NOMO-1 (cell line): ENCODE measurements around the gene MIR17HG.
A peak's percentile ranks its signal among the peaks of the same experiment; 100 is the strongest.
"Not testable (repeated sequence)": the region's sequence is repeated elsewhere in the genome, so short reads cannot be mapped to it uniquely, and the experiment has no call there.

Source experiments
- DNase-seq, 2 experiments: peaks; one replicate each; lab custom pipeline; 2025; ENCODE audit not compliant: unreplicated experiment in 2 of 2; lab: John Stamatoyannopoulos, UW

The MIR17HG gene

GRCh38 chr13:91347202-91347995, at the start of gene MIR17HG:
Gene MIR17HG (plus strand): TSS chr13:91347687.
- peak; percentile 97 to 100 for DNase-seq

- no peak for DNase-seq
Measured at GRCh38 chr13:91298060-91298459, 49.4 kb upstream of the MIR17HG start.

DNA sequence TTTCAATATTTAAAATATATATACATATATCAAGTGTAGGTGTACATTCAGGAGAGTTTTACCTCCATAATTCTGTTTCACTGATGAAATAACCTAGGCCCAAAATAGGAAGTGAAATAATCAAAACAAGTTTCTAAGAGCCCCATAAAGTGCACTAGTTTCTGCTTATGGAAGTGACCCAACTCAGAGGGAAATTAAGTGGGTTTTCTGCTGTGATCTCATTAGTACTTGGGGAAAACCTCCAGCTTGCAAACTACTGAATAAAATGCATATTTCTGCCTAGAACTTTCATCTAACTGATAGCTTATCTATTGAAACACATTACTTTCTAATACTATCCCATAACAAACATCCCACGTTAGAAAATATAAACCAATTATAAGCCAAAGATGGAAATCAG, 45.4 kb upstream of the MIR17HG start:
- peak; percentile 67 to 82 for DNase-seq

DNA sequence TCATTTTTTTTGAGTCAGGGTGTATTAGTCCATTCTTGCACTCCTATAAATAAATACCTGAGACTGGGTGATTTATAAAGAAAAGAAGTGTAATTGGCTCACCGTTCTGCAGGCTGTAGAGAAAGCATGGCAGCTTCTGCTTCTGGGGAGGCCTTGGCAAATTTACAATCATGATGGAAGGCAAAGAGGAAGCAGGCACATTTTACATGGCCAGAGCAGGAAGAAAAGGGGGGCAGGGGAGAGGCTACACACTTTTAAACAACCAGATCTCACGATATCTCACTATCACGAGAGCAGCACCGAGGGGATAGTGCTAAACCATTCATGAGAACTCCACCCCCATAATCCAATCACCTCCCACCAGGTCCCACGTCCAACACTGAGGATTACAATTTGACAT, 44.5 kb upstream of the MIR17HG start:
- peak in 1 of 2 experiments; percentile 56 for DNase-seq

GRCh38 chr13:91304741-91305140, 42.7 kb upstream of the MIR17HG start:
- DNase-seq, result no peak

GRCh38 chr13:91305652-91306051, 41.8 kb upstream of the MIR17HG start:
- DNase-seq, result no peak

- DNase-seq, result no peak
Measured at GRCh38 chr13:91307887-91308286, 39.6 kb upstream of the MIR17HG start.

GRCh38 chr13:91308299-91308698, 39.2 kb upstream of the MIR17HG start:
- no peak for DNase-seq

- no peak for DNase-seq
Measured at GRCh38 chr13:91311491-91311890, 36.0 kb upstream of the MIR17HG start.

GRCh38 chr13:91312324-91312723, 35.2 kb upstream of the MIR17HG start:
- DNase-seq, result peak; percentile 64 to 88

DNA sequence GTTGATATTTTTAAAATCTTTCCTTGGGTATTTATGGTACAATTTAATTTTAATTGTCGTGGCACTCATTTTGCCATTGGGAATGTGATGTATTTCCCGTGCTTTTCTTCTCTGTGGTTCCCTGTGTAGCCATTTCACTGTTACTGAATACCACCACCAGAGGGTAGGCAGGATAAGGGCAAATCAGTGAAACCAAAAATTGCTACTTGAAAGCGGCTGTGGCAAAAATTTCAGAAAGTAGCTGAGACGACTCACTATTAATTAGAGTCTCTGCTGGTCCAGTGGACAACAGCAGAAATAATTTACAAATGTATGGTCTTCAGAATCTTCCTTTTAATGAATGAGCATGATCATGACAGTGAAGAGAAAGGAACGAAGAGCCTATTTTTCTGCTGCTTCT, 34.4 kb upstream of the MIR17HG start:
- DNase-seq, result peak; percentile 73 to 90

DNA sequence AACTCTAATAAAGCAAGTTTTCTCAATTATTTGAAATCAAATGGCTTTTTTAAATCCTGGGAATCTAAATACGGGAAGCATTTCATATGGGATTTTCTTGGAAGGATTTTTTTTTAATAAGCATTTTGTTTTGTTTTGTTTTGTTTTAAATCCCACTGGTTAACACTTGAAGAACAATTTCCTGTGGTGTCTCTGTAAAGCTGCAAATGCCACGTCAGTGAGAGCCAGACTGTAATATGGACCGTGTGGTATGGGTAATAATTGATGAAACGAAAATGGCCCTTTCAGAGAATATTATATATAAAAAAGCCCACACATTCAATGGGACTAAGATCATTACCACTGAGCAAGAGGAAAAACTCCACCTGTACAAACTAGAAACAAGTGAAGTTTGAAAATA, 33.9 kb upstream of the MIR17HG start:
- DNase-seq, result no peak

- no peak for DNase-seq
Measured at GRCh38 chr13:91314888-91315287, 32.6 kb upstream of the MIR17HG start.

GRCh38 chr13:91318886-91319285, 28.6 kb upstream of the MIR17HG start:
- peak; percentile 50 to 70 for DNase-seq

GRCh38 chr13:91319996-91320395, 27.5 kb upstream of the MIR17HG start:
- peak; percentile 43 to 75 for DNase-seq

GRCh38 chr13:91320990-91321389, 26.5 kb upstream of the MIR17HG start:
- DNase-seq, result not testable (repeated sequence)

- no peak for DNase-seq
Measured at GRCh38 chr13:91323349-91323748, 24.1 kb upstream of the MIR17HG start.

DNA sequence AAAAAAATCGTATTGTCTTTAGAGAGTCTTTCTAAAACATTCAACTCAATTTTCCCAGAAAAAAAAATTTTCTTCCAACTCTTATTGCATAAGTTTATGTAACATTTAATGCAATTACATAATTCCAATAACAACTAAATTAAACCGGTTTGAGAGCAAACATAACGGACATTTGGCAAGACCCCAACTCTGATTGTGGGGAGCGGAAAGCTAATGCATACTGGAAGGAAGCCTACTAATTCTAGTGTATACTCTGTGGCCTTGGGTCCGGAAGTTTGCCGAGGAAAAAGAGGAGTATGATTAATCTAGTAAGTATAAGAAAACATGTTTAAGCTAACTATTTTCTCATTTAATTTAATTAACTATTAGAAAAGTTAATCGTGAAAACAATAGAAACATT, 21.3 kb upstream of the MIR17HG start:
- no peak for DNase-seq

GRCh38 chr13:91328726-91329125, 18.8 kb upstream of the MIR17HG start:
- no peak for DNase-seq

GRCh38 chr13:91329733-91330132, 17.8 kb upstream of the MIR17HG start:
- DNase-seq, result peak; percentile 57 to 96

DNA sequence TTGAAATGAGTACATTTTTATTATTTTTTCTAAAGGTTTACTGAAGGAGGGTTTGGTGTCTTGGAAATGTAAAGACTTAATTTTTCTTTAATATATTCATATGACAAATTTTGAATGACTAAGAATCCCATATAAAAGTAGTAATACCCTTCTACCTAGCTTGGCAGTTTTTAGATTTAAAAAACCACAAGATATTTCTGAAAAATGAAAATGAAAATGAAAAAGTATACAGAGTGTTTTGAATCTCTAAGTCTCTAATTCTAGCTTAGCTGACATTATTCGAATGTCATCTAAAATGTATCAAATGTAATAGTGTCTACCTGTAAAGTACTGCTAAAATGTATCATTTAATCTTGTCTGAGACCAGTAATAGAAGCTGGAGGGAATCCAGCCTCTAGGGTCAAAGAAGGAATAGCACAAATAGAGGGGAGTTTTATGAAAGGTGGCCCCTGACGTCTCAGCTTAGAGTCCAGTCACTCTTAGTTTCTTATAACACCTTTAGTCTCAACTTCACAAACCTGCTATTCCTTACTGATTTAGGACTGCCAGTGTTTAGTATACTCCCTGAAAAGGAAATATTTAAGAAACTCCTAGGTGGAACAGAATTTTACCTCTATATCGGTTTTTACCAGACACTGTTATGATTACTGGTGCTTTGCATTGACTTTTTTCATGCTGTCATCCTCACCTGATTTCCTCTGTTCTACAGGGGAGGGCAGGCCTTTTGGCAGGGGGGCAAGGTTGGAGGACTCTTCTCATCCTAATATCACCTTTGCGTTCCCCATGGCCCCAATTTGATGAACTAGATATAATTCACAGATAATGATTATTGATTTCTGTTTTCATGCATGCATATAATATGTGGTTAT, 16.2 kb upstream of the MIR17HG start:
- DNase-seq, result no peak

DNA sequence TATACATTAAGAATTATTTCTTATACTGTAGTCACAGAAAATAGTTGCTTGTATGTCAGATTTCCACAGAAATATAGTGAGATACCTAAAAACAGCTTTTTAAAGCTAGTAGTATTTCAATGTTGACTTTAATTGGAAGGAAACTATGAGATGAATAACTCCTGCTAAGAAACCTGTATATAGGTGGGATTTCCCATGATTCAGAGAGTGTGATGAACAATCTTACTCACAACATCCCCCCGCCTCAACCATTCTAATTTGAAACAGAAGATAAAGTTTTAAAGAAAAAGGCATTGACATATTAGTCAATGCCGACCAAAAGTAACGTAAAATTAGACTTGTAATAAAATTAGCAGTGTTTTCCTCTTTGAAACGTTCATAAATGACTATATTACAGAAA, 1.4 kb upstream of the MIR17HG start:
- DNase-seq, result no peak
